ENCODE data around the gene COX5A.

Gene COX5A

DNA sequence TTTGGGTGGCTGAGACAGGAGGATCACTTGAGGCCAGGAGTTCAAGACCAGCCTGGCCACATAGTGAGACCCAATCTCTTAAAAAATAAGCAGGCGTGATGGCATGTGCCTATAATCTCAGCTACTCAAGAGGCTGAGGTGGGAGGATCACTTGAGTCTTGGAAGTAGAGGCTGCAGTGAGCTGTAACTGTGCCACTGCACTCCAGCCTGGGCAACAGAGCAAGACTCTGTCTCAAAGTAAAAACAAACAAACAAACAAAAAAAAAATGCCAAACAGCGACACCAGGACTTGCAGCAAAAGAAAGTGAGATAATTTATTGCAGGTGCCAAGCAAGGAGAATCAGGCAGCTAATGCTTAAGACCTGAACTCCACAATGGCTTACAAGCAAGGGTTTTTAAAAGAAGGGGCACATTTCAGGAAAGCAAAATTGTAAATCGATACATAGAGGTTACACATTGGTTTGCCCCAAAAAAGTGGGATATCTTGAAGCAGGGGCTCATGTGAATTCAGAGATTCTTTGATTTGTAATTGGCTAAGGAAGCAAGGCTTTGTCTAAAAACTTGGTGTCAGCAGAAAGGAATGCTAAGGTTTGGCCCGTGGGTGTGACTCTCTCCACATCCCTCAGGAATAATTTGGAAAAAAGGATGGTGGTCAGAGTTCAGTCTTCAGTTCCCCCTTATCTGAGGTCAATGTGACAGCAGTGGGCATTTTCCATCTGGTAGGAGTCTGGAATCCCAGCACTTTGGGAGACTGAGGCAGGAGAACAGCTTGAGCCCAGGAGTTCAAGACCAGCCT lies 53.2 kb downstream of the COX5A start:
- no peak overlapping the region for H3K4me3 ChIP-seq (ENCODE audit: low read length)
- no peak for DNase-seq (ENCODE audit: low read depth, low spot score)

DNA sequence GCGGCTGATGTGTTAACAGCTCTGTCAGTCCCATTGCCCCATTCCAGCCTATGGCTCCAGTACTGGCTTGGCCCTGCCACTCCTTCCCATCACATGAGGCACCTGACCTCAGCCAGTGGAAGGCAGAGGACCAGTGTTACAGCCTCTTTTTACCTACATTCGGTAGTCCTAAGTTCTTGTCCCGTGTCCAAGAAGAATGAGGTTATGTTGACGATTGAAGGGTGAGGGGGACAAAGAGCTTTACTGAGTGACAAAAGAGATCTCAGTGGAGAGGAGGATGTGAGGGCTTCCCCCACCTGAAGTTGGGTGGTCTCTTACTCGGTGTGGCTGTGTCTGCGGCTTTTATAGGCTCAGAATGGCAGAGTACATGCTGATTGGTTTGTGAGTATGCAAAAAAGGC lies 55.3 kb downstream of the COX5A start:
- no peak for DNase-seq (ENCODE audit: low read depth, low spot score)
- no peak overlapping the region for H3K4me3 ChIP-seq (ENCODE audit: low read length)

DNA sequence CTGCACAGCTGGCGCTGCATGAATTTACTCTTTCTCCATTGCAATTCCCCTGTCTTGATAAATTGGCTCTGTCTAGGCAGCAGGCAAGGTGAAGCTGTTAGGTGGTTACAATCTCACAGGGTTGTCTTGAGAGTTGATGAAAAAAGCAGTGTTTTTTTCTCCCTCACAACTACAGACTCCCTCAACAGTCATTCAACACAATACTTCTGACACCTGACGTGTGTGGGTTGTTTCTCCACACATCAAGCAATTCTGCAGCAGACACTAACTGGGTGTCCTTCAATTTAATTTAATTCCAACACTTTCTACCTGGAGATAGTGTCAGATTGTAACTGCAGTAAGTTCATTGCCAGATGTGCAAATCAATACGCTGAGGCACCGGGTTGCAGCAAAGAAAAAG lies 59.6 kb downstream of the COX5A start:
- no peak overlapping the region for H3K4me3 ChIP-seq (ENCODE audit: low read length)
- no peak for DNase-seq (ENCODE audit: low read depth, low spot score)

DNA sequence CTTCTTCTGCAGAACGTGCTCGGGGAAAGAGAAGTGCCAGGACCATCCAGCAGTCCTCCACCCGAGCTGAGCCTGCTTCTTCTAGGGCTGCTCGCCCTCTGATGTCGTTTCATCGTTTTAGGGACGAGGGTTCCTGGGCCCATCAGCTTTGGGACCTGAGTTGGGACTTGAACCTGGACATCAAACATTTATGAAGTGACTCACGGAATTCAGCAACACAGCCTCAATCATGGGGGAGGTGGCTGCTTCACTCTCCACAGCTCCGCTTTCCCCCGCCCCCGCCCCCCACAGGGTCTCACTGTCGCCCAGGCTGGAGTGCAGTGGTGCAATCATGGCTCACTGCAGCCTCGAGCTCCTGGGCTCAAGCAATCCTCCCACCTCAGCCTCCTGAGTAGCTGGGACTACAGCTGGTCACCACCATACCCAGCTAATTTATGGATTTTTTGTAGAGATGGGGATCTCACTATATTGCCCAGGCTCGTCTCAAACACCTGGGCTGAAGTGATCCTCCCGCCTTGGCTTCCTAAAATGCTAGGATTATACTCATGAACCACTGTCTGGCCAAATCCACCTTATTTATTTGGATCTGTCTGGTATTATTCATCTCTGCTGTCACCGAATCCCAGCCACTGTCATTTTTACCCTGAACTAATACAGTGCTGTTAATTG lies 64.0 kb downstream of the COX5A start:
- no peak for DNase-seq (ENCODE audit: low read depth, low spot score)
- H3K4me3 ChIP-seq (ENCODE audit: low read length) = peak overlapping the region; percentile 91

DNA sequence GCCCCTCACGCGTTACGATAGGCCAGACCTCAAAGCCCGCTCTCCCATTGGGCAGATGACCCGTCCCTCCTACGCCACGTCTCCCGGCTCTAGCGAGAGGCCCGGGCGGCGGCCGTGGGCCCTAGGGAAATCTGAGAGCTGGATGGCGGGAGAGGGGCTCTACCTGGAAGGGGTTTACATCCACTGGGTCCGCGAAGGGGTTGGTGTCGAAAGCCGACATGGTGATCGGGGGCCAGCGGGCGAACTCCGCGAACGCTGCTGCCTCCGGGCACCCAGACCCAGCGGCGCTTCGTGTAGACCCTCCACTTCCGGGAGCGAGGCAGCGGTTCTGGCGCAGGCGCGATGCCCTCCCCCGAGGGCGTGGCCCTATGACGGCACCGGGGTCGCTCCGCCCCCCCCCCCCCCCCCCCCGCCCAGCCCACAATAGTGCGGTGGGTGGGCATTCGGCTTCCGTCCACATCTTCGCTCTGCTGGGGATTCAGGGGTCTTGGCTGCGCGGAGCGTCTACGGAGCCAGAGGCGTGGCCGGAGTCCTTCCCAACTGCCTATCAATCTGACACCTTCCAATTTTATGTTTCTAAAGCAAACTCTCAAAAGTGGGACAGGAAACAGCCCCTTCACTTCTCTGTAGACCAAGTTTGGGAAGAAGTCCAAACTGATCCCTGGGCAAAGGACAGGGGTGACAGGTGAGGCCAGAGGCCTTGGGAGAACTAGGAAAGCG lies 64.7 kb downstream of the COX5A start, which contains the start of gene SCAMP2:
Gene SCAMP2 (minus strand): TSS at position 330 of the 720 bp plus-strand sequence. CDS start 110 bp downstream, at position 220.
- peak; percentile 92 for DNase-seq (ENCODE audit: low read depth, low spot score)
- H3K4me3 ChIP-seq (ENCODE audit: low read length) = peak within 1 kb of the TSS; percentile 91

DNA sequence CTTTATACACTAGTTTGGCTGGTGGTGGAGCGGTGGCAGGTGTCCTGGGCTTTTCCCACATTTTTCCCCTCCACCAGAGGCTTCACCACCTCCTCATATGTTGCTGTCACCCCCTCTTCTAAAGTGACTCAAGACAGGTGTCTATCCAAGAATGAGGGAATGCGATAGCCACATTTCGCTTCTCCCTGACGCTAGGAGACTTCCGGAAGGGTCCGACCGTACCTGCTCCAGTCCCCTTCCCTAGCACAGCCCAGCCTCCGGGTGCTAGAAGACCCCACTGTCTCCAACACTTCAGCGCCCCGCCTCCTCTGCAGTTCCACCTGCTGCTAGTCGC lies 65.2 kb downstream of the COX5A start:
- DNase-seq (ENCODE audit: low read depth, low spot score) = no peak
- peak overlapping the region; percentile 91 for H3K4me3 ChIP-seq (ENCODE audit: low read length)

DNA sequence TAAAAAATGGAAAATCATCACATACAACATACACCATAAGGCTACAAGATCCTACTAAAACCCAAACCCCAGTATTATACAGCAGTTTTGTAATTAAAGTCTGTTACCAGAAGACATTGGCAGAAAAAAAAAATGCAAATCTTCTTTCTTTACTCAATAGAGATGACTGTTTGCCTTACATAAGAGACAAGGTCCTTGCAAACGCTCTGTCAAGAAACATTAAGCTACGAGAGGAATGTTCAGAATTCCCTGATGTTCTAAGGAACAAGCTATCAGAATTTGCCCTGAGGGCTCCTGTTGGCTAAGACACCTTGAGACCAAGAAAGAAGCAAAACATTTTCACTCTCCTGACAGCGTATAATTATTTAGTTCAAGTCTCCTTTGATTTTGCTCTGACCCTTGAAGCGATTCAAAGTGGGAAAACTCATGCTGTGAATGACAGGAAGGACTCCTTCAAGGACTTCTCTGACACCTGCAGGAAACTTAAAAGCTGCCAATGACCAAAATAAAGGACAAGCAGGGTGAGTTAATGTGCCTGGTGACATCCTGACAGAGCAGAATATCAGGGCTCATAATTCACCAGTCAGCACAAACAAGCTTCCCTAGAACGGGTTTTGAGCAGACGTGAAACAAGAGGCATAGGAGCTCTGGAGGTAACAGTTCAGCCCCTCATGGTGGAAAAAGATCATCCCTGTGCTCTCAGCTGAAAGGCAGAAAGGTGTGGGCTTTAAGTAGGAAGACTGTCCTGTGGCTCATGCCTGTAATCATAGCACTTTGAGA lies 67.2 kb downstream of the COX5A start:
- no peak overlapping the region for H3K4me3 ChIP-seq (ENCODE audit: low read length)
- DNase-seq (ENCODE audit: low read depth, low spot score) = no peak

All from Jurkat, Clone E6-1 (cell line).